NB4 (cell line): ENCODE results near the gene ZCCHC24.

ENCODE experiments used
- MYC ChIP-seq: IDR thresholded peaks from 2 replicates; pipeline ENCODE4 v1.6.1; 2011; ENCODE audit warnings: low read depth, low read length
- POLR2A ChIP-seq: IDR thresholded peaks from 2 replicates; pipeline ENCODE4 v1.6.1; 2011; ENCODE audit warnings: mild to moderate bottlenecking; ENCODE audit not compliant: insufficient read length; ENCODE audit errors: extremely low read depth
- TF ChIP-seq, protein P1 (sequence below): IDR thresholded peaks from one replicate; pipeline ENCODE4 v1.5.1; 2012; ENCODE audit warnings: low read depth, low read length
- TF ChIP-seq, protein P2 (sequence below): IDR thresholded peaks from 2 replicates; pipeline ENCODE4 v1.6.1; 2011; ENCODE audit warnings: low read depth, low read length

DNA sequence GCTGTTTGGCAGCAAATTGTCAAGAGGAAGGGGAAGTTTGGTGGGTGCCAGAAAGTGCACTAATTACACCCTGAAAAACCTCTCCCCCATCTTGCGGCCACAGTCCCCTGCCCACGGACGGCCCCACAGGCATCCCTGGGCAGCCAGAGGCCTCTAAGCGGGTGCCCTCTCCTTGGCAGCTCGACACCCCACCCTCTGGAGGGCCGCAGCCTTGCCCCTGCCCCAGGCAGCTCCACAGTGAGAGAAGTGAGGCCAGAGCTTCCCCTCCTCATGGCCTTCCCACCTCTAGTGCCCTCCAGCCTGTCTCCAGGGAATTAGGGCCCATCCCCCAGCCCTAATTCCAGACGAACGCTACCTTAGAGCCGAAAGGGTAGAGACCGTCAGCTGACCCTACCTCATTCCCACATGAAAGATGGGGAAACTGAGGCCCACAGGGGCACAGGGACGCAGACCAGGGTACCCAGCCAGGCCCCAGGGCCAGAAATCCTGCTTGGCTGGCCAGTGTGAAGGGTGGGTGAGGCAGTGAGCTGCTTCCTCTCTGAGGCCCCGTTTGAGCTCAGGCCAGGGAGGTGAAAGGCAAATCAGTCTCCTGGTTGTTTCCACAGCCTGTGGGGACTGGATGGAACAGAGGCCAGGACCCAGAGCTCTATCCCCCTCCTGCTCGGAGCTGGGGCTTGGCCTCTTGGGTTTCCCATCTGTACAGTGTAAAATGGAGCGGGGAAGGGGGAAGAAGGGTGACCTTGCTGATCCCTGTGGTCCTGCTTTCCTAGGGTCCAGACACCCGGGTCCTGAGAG, 10.0 kb downstream of the ZCCHC24 start:
- TF ChIP-seq, protein P1, sequence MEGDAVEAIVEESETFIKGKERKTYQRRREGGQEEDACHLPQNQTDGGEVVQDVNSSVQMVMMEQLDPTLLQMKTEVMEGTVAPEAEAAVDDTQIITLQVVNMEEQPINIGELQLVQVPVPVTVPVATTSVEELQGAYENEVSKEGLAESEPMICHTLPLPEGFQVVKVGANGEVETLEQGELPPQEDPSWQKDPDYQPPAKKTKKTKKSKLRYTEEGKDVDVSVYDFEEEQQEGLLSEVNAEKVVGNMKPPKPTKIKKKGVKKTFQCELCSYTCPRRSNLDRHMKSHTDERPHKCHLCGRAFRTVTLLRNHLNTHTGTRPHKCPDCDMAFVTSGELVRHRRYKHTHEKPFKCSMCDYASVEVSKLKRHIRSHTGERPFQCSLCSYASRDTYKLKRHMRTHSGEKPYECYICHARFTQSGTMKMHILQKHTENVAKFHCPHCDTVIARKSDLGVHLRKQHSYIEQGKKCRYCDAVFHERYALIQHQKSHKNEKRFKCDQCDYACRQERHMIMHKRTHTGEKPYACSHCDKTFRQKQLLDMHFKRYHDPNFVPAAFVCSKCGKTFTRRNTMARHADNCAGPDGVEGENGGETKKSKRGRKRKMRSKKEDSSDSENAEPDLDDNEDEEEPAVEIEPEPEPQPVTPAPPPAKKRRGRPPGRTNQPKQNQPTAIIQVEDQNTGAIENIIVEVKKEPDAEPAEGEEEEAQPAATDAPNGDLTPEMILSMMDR: no peak
- TF ChIP-seq POLR2A (no peak), MYC (no peak)
- TF ChIP-seq, protein P2, sequence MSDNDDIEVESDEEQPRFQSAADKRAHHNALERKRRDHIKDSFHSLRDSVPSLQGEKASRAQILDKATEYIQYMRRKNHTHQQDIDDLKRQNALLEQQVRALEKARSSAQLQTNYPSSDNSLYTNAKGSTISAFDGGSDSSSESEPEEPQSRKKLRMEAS: no peak
